H1 (cell line): Measurements from ENCODE around the gene CCL4.
"Not testable (repeated sequence)": the region's sequence is repeated elsewhere in the genome, so short reads cannot be mapped to it uniquely, and the experiment has no call there.

Experiments
- EGR1 ChIP-seq: IDR thresholded peaks from 2 replicates; pipeline ENCODE4 v1.6.1; 2011; ENCODE audit warnings: low read depth, low read length, borderline replicate concordance
- EZH2 ChIP-seq: fragments of 200-600 bp; sonication (generic); IDR thresholded peaks from 2 replicates; pipeline ENCODE4 v1.7.1; 2012; ENCODE audit warnings: low read depth, mild to moderate bottlenecking, moderate library complexity, low read length, inconsistent platforms; ENCODE audit not compliant: severe bottlenecking
- GABPA ChIP-seq: IDR thresholded peaks from 2 replicates; pipeline ENCODE4 v1.6.1; 2011; ENCODE audit warnings: mild to moderate bottlenecking, low read length, moderate library complexity, borderline replicate concordance; ENCODE audit not compliant: insufficient read depth
- JUND ChIP-seq: IDR thresholded peaks from 2 replicates; pipeline ENCODE4 v1.6.1; 2011; ENCODE audit warnings: mild to moderate bottlenecking, improper control_type of control experiment, low read length
- MAFK ChIP-seq: IDR thresholded peaks from 2 replicates; pipeline ENCODE4 v1.6.1; 2012; ENCODE audit warnings: low read depth, mild to moderate bottlenecking, improper control_type of control experiment, low read length
- POLR2A ChIP-seq, 2 experiments: IDR thresholded peaks; 1 replicate in 1 of 2; 2 replicates in 1 of 2; pipeline ENCODE4 v1.6.1; 2011; ENCODE audit warnings: low read depth in 2 of 2, low read length in 2 of 2, mild to moderate bottlenecking in 2 of 2; ENCODE audit errors: control extremely low read depth in 1 of 2
- RAD21 ChIP-seq, 2 experiments: IDR thresholded peaks in 1 of 2; conservative IDR thresholded peaks in 1 of 2; 2 replicates each; pipeline ENCODE4 v1.6.1; 2011; ENCODE audit warnings: low read depth in 2 of 2, low read length in 2 of 2, improper control_type of control experiment in 1 of 2, inconsistent platforms in 1 of 2, mild to moderate bottlenecking in 1 of 2, moderate library complexity in 1 of 2
- RFX5 ChIP-seq: IDR thresholded peaks from 2 replicates; pipeline ENCODE4 v1.6.1; 2011; ENCODE audit warnings: low read depth, low read length, improper control_type of control experiment, borderline replicate concordance
- SAP30 ChIP-seq: fragments of 300-600 bp; sonication (generic); IDR thresholded peaks from 2 replicates; pipeline ENCODE4 v1.7.1; 2012; ENCODE audit warnings: low read length, moderate library complexity, mild to moderate bottlenecking, inconsistent platforms; ENCODE audit not compliant: insufficient read depth, insufficient replicate concordance
- TCF12 ChIP-seq: IDR thresholded peaks from 2 replicates; pipeline ENCODE4 v1.6.1; 2011; ENCODE audit warnings: low read depth, mild to moderate bottlenecking, low read length
- TF ChIP-seq, protein P1 (sequence below), 3 experiments: IDR thresholded peaks; 1 replicate in 2 of 3; 2 replicates in 1 of 3; pipeline versions ENCODE4 v1.5.1 to v1.6.1; 2011; ENCODE audit warnings: low read length in 3 of 3, mild to moderate bottlenecking in 3 of 3, inconsistent platforms in 2 of 3, low read depth in 1 of 3, moderate library complexity in 1 of 3; ENCODE audit not compliant: insufficient read depth in 1 of 3; ENCODE audit errors: control extremely low read depth in 1 of 3
- TF ChIP-seq, protein P2 (sequence below): IDR thresholded peaks from 2 replicates; pipeline ENCODE4 v1.6.1; 2011; ENCODE audit warnings: low read length, improper control_type of control experiment

- not testable (repeated sequence) for TF ChIP-seq EZH2; POLR2A (IDR thresholded peaks at IDR 0.05; ENCODE audit: control extremely low read depth in 1 of 2, low read depth in 2 of 2, low read length in 2 of 2); MAFK; RFX5; RAD21 (IDR thresholded peaks at IDR 0.05 in 1 of 2, conservative IDR thresholded peaks at IDR 0.05 in 1 of 2; ENCODE audit: low read depth in 2 of 2, low read length in 2 of 2); EGR1; JUND; SAP30; GABPA; TCF12
- TF ChIP-seq, protein P1, sequence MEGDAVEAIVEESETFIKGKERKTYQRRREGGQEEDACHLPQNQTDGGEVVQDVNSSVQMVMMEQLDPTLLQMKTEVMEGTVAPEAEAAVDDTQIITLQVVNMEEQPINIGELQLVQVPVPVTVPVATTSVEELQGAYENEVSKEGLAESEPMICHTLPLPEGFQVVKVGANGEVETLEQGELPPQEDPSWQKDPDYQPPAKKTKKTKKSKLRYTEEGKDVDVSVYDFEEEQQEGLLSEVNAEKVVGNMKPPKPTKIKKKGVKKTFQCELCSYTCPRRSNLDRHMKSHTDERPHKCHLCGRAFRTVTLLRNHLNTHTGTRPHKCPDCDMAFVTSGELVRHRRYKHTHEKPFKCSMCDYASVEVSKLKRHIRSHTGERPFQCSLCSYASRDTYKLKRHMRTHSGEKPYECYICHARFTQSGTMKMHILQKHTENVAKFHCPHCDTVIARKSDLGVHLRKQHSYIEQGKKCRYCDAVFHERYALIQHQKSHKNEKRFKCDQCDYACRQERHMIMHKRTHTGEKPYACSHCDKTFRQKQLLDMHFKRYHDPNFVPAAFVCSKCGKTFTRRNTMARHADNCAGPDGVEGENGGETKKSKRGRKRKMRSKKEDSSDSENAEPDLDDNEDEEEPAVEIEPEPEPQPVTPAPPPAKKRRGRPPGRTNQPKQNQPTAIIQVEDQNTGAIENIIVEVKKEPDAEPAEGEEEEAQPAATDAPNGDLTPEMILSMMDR (IDR thresholded peaks at IDR 0.05; ENCODE audit: control extremely low read depth in 1 of 3, insufficient read depth in 1 of 3, low read depth in 1 of 3, low read length in 3 of 3): not testable (repeated sequence)
- TF ChIP-seq, protein P2, sequence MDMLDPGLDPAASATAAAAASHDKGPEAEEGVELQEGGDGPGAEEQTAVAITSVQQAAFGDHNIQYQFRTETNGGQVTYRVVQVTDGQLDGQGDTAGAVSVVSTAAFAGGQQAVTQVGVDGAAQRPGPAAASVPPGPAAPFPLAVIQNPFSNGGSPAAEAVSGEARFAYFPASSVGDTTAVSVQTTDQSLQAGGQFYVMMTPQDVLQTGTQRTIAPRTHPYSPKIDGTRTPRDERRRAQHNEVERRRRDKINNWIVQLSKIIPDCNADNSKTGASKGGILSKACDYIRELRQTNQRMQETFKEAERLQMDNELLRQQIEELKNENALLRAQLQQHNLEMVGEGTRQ: not testable (repeated sequence)
These were observed 16.2 kb upstream of the CCL4 start for GRCh38 chr17:36087471-36087870.
